Embryonic facial prominence (tissue), 1 donor: Measurements from ENCODE around the gene IBTK.
"Not testable (repeated sequence)": the region's sequence is repeated elsewhere in the genome, so short reads cannot be mapped to it uniquely, and the experiment has no call there.

Experiments used
- DNase-seq: peaks from one replicate; pipeline ENCODE4 v3.0.0-alpha.2; 2016; ENCODE audit errors: extremely low spot score

The IBTK gene

GRCh38 chr6:82246370-82246769 is 1.2 kb downstream of the IBTK start:
- no peak for DNase-seq

- no peak for DNase-seq
These were observed 2.2 kb downstream of the IBTK start for GRCh38 chr6:82245376-82245775.

- DNase-seq: no peak
These were observed 3.7 kb downstream of the IBTK start for GRCh38 chr6:82243884-82244283.

- DNase-seq: no peak
These were observed 7.4 kb downstream of the IBTK start for GRCh38 chr6:82240186-82240585.

GRCh38 chr6:82239597-82239996 is 7.9 kb downstream of the IBTK start:
- DNase-seq: no peak

GRCh38 chr6:82237013-82237412 is 10.5 kb downstream of the IBTK start:
- DNase-seq: no peak

- no peak for DNase-seq
These were observed 19.8 kb downstream of the IBTK start for GRCh38 chr6:82227770-82228169.

GRCh38 chr6:82220167-82220566 is 27.4 kb downstream of the IBTK start:
- no peak for DNase-seq

GRCh38 chr6:82217018-82217586 is 30.4 kb downstream of the IBTK start:
- no peak for DNase-seq

GRCh38 chr6:82216549-82216948 is 31.0 kb downstream of the IBTK start:
- no peak for DNase-seq

GRCh38 chr6:82211326-82211725 is 36.2 kb downstream of the IBTK start:
- no peak for DNase-seq

- no peak for DNase-seq
These were observed 38.6 kb downstream of the IBTK start for GRCh38 chr6:82208913-82209312.

- DNase-seq: no peak
These were observed 41.6 kb downstream of the IBTK start for GRCh38 chr6:82205930-82206392.

GRCh38 chr6:82204020-82204419 is 43.5 kb downstream of the IBTK start:
- no peak for DNase-seq

GRCh38 chr6:82197784-82198183 is 49.8 kb downstream of the IBTK start:
- no peak for DNase-seq

GRCh38 chr6:82197245-82197644 is 50.3 kb downstream of the IBTK start:
- DNase-seq: not testable (repeated sequence)

- no peak for DNase-seq
These were observed 51.4 kb downstream of the IBTK start for GRCh38 chr6:82196161-82196560.

GRCh38 chr6:82195619-82196018 is 51.9 kb downstream of the IBTK start:
- no peak for DNase-seq

- DNase-seq: no peak
These were observed 61.5 kb downstream of the IBTK start for GRCh38 chr6:82185948-82186535.

- DNase-seq: no peak
These were observed 63.8 kb downstream of the IBTK start for GRCh38 chr6:82183642-82184282.

GRCh38 chr6:82182756-82183155 is 64.8 kb downstream of the IBTK start:
- no peak for DNase-seq

- no peak for DNase-seq
These were observed 68.1 kb downstream of the IBTK start for GRCh38 chr6:82179415-82179814.

GRCh38 chr6:82178759-82179112 is 68.8 kb downstream of the IBTK start:
- DNase-seq: no peak
